GM18520 (cell line): Measurements from ENCODE around the gene CD69.

ENCODE experiments used
- ATAC-seq: cut with Tn5 transposase; IDR thresholded peaks from one replicate; pipeline ENCODE4 v1.9.1; 2021; ENCODE audit not compliant: unreplicated experiment

CD69 gene

DNA sequence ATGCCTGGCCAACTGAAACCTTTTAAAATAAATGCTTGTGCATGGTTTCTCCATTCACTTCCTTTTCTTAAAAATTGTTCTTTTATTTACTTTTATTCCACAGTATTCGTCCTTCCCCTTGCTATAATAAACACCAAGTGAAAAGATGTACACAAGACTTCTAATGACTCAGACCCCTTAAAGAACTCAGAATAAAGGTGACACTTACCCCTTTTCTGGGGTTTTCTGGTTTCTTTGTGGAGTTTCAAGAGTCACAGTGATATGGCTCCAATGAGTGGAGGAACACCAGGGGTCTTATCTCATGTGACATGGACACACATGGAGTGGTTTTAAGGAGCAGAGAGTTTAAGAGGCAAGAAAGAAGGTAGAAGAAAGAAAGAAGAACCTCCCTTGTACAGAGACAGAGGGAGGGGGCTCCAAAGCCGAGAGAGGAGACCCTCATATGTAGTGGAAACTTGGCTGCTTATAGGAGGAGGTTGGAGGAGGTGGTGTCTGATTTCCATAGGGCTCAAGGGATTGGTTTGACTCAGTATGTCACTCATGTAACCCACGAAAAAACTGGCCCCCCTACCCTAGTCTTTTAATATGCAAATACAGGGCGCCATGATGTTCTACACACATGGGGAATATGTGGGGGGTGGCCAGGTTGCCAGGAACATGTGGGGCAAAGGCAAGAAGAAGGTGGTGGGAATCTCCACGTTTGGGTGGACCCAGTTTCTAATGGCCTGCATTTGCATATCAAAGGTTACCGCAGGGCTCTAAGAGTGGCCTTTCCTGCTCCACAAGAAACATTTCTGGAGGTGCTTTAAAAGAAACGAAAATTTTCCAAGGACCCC is 22.1 kb upstream of the CD69 start:
- ATAC-seq, result no peak

DNA sequence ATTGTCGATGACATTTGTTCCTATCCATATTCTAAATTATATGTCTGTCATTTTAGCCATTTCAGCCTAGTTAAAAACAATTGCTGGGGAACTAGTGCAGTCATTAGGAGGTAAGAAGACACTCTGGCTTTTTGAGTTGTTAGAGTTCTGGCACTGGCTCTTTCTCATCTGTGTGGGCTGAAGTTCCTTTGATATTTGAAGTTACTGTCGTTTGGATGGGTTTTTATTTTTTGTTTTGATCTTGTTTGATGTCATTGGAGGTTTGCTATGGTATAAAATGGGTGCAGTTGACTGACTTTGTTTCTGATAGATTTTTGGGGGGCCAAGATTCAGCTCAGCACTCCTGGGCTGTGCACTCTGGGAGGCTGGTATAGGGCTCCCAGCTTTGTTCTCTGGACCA is 20.7 kb upstream of the CD69 start:
- ATAC-seq, result no peak

DNA sequence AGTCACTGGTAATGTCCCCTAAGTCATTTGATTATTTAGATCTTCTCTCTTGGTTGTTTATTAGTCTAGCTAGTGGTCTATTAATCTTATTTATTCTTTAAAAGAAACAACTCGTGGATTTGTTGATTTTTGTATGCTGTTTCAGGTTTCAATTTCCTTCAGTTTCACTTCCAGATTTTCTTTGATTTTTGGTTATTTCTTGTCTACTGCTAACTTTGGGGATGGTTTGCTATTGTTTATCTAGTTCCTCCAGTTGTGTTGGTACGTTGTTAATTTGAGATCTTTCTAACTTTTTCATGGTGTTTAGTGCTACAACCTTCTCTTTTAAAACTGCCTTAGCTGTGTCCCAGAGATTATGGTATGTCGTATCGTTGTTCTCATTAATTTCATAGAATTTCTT is 18.5 kb upstream of the CD69 start:
- ATAC-seq, result no peak

- ATAC-seq, result no peak
Observed at GRCh38 chr12:9776781-9777180, 16.1 kb upstream of the CD69 start.

DNA sequence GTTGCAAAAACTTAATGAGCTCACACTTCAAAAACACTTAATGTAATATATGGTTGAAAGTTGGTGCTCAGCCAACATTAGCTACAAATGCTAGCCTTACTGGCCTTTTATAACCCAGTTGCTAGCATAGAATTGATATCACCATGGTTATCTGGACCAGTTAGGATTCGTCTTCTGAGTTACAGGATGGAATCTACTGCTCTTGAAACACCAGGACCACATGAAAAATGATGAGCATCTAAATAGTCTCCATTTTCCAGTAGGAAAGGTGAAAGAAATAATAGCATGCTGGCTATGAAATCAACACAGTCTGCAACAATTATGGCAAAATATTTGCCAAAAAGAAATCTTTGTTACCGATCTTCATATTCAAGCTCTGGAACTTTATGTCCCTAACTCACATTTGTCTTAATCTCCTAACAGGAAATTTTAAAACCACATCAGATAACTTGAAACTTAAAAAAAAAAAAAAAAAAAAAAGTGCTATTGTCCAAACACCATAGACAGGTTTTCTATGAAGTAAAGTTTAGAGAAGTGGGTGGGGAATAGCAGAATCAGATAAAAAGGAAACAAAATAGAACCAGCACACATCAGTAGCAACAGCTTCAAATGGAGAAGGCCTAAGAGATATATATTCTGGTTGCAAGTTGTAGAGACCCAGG is 12.6 kb upstream of the CD69 start:
- no peak for ATAC-seq

- no peak for ATAC-seq
Observed at GRCh38 chr12:9763025-9763424, 2.3 kb upstream of the CD69 start.

- ATAC-seq, result no peak
Observed at GRCh38 chr12:9762369-9762768, 1.7 kb upstream of the CD69 start.

DNA sequence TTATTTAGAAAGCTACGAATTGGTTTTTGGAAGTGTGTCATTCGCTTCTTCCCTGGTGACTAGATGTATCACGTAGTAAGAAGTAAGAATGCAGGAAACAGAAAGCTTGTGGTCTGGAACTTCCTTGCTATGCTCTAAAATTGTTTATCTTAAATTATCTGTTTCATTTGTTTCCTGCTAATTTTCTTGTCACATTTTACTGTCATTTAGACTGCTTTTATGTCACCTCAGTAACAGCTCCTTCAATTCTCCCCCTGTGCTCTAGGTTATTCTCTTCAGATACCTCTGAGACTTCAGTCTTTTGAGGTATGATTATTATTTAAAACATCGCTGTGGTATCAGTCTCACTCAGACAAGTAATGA is 699 bp upstream of the CD69 start:
- ATAC-seq, result no peak

DNA sequence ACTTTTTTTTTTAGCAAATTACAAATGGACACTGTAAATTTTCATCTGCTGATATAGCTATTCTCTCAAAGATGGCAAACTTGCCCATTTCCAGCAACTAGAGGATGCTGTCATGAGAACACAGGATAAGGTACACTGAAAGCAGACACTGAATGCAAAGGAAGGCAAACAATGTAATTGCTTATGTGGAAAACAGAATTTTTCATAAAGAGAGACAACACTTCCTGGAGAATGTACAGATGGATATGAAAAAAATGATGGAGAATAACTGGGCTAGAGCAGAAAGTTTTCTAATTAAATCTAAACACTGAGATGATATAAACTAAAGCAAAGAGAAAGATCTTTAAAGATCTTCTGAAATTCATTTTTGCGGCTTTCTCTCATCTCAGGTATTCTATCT is 581 bp downstream of the CD69 start:
- ATAC-seq, result no peak

GRCh38 chr12:9759694-9760093 is 1.0 kb downstream of the CD69 start:
- ATAC-seq, result no peak

- ATAC-seq, result no peak
Observed at GRCh38 chr12:9758119-9758518, 2.6 kb downstream of the CD69 start.

- no peak for ATAC-seq
Observed at GRCh38 chr12:9757433-9758025, 3.2 kb downstream of the CD69 start.

GRCh38 chr12:9756706-9757105 is 4.0 kb downstream of the CD69 start:
- no peak for ATAC-seq

GRCh38 chr12:9756170-9756569 is 4.5 kb downstream of the CD69 start:
- no peak for ATAC-seq

- no peak for ATAC-seq
Observed at GRCh38 chr12:9755567-9755966, 5.1 kb downstream of the CD69 start.

- no peak for ATAC-seq
Observed at GRCh38 chr12:9755035-9755434, 5.7 kb downstream of the CD69 start.

- no peak for ATAC-seq
Observed at GRCh38 chr12:9754099-9754927, 6.4 kb downstream of the CD69 start.

DNA sequence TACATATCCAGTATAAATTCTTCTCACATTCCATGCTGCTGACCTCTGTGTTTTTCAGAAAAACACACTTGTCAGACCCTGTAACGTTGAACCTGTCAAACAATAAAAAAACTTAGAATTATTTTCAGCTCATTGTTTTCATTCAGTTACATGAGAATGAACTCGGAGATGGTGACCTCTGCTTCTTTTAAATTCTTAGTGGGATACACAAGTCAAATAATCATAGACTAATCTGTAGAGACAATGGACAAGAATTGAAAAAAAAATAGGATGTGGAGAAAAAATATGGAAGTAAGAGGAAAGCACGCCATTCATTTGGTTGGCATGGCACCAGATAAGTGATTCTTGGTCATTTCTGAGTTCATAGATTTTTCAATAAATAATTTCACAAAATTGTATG is 7.2 kb downstream of the CD69 start:
- ATAC-seq, result no peak

- no peak for ATAC-seq
Observed at GRCh38 chr12:9753073-9753472, 7.6 kb downstream of the CD69 start.

- ATAC-seq, result no peak
Observed at GRCh38 chr12:9752145-9752933, 8.4 kb downstream of the CD69 start.
